GM18508 (cell line): ENCODE measurements around the gene DVL1.

Experiments used
- ATAC-seq: cut with Tn5 transposase; IDR thresholded peaks from one replicate; pipeline ENCODE4 v1.9.1; 2021; ENCODE audit warnings: moderate number of reproducible peaks; ENCODE audit not compliant: insufficient read depth, unreplicated experiment

The DVL1 gene

DNA sequence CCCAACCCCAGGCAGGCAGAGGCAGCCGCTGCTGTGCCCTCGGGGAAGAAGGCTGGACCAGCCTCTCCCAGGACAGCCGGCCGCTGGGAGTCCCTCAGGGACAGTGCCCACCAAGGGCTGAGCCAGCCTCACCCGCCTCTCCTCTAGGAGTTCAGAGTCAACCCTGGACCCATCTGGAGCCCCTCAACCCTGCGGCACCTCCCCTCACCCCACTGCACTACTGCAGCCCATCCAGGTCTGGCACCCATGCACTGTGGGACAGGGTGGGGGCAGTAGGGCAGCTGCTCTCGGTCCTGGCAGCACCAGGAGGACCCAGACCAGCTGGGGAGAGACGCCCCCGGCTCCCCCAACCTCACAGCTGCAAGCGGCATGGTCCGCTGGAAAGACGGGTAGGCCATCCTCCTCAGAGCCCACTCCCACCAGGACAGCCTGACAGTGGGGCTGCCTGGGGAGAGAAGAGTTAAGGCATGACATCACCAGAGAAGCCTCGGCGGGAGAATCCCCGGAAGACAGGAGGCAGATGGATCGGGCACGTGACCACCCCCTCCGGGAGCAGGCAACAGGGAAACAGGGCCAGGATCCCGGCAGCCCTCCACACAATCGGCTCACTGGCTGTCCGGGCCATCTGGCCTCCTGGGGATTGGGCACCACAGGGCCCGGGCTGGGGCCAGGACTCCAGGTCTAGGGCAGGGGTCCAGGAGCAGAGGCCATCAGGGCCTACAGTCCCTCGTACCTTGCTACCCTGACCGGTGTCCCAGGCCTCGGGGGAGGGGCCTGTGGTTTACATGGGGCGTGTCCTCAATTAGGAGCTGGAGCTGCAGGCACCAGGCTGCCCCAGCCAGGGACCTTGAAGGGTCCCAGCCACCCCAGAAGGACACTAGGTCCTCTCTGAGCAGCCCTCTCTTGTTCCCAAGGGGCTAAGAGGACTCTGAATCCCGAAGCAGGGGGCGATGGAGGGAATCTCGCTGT lies 44.6 kb downstream of the DVL1 start:
- ATAC-seq, result no peak

GRCh38 chr1:1303736-1304135 lies 45.5 kb downstream of the DVL1 start:
- ATAC-seq, result no peak

DNA sequence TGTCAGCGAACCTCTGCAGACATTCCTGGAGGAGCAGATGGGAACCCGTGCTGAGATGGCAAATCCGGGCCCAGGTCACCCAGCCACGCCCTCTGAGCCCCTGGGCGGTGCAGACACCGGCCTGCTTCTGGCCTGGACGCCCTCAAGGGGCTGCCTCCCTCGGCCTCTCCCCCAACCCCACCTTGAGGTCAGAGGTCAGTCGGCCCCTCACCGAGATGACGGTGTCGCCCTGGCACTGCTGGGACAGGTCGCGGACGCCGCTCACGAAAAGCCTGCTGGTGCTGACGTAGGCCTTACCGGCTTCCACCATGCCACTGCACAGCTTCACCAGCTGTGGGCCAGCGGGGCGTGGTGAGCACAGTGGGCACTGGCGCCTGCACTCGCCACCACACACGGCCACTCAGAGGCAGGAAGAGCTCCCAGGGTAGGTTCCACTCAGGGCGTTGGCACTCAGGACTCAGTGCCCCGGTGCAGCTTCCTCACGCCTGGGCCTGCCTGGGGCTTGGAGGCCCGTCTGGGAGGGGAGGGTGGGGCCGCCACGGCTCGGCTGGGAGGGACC lies 46.2 kb downstream of the DVL1 start:
- no peak for ATAC-seq

DNA sequence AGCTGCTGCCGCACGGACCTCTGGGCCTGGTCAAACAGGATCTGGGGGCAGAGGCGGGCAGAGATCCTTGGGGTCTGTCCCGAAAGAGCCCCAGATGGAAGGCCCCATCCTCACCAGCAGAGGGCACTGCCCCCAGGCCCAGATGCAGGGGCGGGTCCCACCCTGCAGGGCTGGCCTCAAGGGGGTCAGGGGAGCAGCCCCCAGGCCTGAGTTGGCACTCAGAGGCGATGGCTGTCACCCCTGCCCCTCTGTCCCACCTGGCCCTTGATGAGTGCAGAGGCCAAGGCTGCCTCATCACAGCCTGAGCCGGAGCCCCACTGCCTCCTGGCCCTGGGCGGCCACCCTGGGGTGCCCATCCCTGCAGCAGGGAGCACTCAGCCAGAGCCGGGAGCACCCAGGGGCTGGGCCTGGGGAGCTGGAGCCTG lies 47.2 kb downstream of the DVL1 start:
- no peak for ATAC-seq

DNA sequence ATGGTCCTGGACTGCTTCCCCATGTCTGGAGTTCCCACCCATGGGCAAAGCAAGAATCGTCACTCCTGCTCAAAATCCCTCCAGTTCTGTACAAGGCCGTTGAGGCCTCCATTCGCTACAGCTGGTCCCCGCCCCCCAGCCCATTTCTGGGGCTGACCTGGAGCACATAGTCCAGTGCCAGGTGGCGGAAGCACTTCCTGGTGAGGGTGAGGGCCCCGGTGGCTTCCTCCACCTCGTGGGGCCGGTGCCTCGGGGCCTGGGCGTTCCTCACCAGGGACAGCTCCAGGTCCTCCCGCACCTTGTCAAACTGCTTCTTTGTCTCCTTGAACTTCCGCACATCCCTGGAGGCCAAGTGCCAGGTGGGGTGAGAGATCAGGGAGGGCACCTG lies 48.9 kb downstream of the DVL1 start:
- ATAC-seq, result no peak

DNA sequence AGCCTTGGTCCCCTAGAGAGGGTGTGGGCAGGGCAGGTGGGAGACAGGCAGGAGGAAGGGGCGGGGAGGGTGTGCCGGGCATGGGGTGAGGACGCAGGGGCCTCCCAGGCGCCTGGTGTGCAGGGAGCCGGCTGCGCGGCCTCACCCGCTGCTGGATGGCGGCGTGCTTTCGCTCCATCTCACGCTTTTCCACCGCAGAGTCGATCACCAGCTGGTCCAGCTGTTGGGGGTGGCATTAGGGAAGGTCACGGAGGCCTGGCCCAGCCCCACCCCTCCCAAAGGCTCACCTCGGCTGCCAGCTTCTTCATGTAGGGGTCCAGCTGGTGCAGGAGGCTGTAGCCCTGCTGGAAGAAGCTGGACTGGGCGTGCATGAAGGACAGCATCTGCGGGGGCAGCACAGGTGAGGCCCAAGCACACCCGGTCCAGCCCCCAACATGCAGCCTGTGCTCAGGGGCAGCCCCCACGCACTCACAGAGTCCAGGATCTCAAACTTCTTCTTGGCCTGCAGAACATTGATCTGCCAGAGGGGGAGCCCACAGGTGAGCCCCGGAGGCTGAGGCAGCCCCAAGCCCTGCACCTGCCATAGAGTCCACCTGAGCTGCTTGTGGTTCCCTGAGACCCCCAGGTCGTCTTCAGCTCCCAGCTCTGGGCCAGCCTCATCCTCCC lies 49.4 kb downstream of the DVL1 start:
- ATAC-seq, result no peak

DNA sequence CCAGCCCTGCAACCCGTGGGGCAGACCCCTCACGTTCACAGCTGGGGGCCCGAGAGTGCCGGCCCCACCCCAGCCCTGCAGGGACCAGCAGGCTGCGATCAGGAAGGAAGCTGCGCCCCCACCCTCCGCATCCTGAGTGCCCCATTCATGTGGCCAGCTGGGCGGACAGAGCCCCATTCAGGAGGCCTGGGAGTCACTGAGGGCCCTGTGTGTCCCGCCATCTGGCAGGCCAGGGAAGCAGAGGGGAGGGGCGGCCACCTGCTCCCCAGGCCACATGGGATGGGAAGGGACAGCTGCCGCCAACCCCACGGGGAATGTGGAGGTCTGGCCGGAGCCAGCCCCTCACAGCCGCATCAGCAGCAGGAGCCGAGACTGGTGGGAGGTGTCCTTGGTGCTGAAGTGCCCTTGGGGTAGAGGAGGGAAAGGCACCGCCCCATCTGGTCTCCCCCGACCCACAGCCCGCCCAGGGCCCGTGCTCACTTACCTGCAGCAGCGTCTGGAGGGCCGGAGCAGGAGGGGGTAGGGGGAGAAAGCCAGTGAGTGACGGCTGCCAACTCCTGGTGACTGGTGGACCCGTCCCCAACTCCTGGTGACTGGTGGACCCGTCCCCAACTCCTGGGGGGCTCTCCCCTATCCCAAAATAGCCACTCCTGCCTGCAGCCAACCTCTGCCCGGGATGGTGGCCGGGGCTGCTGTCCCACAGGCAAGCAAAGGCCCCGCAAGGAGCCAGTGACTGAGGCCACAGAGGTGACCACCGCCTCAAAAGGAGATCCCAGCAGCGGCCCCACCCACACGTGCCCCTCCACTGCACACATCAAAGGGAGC lies 50.1 kb downstream of the DVL1 start:
- no peak for ATAC-seq

GRCh38 chr1:1297802-1298424 lies 51.3 kb downstream of the DVL1 start:
- ATAC-seq, result no peak

DNA sequence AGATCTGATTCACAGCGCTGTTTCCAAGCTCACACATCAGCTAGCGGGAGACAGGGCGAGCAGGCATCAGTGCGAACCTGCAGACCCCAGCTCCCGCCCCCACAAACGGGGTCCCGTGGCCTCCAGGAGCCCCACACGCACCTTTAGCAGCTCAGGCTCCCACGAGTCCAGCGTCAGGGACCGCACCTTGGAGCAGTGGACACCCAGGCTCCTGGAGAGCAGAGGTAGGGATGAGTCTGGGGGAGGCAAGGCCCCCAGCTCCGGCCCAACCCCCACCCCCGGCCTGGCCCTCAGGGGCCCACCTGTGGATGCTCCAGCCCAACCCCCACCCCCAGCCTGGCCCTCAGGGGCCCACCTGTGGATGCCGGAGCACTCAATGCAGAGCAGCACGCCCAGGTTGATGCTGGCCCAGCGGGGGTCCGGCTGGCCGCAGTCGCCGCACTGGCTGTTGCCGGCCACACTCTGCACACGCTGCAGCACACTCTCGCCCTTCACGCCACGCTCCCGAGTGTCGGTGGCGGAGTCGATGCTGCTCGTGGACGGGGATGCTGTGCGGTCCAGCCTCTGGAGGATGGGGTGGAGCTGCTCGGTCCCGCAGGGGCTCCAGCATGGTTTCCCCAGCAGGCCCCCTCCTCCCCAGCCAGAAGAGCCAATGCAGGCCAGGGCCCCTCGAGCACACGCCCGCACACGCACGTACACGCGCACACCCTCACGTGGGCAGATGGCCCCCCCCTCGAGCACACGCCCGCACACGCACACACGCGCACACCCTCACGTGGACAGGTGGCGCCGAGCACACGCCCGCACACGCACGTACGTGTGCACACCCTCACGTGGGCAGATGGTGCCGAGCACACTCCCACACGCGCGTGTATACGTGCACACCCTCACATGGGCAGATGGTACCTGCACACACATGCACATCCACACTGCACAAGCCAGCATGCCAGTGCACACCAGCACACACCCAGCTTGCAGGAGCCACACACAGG lies 52.9 kb downstream of the DVL1 start:
- ATAC-seq, result no peak

DNA sequence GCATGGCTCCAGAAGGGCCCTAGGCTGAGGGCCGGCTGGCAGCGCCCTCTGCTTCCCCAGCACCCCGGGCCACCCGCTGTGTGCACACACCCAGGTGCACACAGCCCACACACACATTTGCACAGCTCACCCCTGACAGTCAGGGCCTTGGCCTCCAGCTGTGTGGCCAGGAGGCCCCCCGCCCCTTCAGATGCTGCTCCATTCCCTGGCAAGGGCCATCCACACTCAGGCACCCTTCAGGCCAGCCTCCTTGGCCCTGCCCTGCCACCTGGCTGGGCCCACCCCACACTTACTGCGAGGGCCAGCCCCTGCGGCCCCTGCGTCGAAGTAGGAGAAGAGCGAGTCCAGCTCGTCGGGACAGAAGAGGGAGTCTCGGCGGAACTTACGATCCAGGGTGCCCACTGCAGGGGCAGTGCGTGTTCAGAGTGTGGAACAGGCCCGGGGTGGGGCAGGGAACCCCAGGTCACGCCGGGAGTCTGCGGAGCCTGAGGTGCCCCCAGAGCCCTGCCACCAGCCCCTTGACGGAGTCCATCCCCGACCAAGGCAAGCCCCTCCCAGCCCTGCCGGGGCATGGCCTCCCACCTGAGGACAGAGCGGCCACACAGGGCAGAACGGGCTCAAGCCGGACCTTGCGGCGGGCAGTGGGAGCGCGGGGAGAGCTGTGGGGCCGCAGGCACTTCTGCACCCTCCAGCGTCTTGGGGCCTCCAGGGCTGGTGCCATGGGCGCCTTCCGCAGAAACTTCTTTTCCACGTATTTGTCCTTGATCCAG lies 53.9 kb downstream of the DVL1 start:
- ATAC-seq, result no peak

- no peak for ATAC-seq
Observed at GRCh38 chr1:1294250-1294890, 54.8 kb downstream of the DVL1 start.

- no peak for ATAC-seq
Observed at GRCh38 chr1:1293263-1294249, 55.7 kb downstream of the DVL1 start.

GRCh38 chr1:1292851-1293250 lies 56.4 kb downstream of the DVL1 start:
- ATAC-seq, result no peak

- ATAC-seq, result no peak
Observed at GRCh38 chr1:1292442-1292779, 56.8 kb downstream of the DVL1 start.

GRCh38 chr1:1291548-1292441 lies 57.4 kb downstream of the DVL1 start:
- no peak for ATAC-seq
